SK-N-MC (cell line): Measurements from ENCODE around the gene COX7A2.

Experiments
- EZH2 ChIP-seq: fragments of 200-600 bp; sonication (generic); IDR thresholded peaks from one replicate; pipeline ENCODE4 v1.6.1; 2017; ENCODE audit warnings: antibody characterized with exemption
- FOXP2 ChIP-seq: optimal IDR thresholded peaks from 2 replicates; pipeline ENCODE3; 2011; ENCODE audit warnings: mild to moderate bottlenecking, moderate library complexity; ENCODE audit not compliant: insufficient read depth; ENCODE audit errors: extremely low read length, control extremely low read depth
- POLR2AphosphoS5 ChIP-seq: IDR thresholded peaks from 2 replicates; pipeline ENCODE4 v1.6.1; 2012; ENCODE audit warnings: mild to moderate bottlenecking, low read depth, low read length, borderline replicate concordance

GRCh38 chr6:75213732-75214131 is 29.9 kb downstream of the COX7A2 start:
- TF ChIP-seq POLR2AphosphoS5 (no peak), EZH2 (no peak), FOXP2 (no peak)
